HG03558 (cell line): Measurements from ENCODE around the gene BLOC1S1.

Experiments
- ATAC-seq: cut with Tn5 transposase; IDR thresholded peaks from one replicate; pipeline ENCODE4 v1.9.1; 2021; ENCODE audit warnings: moderate number of reproducible peaks; ENCODE audit not compliant: unreplicated experiment; ENCODE audit errors: extremely low read depth

Gene BLOC1S1

DNA sequence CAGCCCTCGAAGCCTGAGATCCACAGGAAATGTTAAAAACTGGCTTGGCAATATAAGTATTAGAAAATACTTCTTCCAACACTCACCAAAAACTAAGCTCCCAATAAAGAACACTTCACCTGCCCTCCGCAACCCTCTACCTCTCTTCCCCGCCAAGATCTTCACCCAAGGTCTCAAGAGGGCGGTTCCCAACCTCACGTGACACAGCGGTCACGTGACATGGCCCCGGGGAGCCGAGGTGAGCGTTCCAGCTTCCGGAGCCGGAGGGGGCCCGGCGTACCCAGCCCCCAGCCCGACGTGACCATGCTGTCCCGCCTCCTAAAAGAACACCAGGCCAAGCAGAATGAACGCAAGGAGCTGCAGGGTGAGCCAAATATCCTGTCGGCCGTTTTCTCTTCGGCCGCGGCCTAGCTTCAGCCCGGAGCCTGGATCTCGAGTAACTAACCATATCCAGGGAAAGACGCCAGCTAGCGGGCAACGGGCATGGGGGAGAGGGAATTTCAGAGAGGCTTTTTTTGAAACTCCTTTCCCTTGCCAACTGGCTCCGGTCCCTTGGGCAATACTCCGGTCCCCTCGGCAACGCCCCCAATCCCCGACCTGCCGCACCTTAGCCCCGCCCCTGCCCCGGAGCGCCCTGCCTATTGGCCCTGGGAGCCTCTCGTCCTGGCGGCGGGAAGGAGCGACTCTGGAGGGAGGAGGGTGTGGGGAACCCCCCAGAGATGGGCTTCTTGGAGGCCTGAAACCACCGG is at the start of gene BLOC1S1:
Gene BLOC1S1, plus strand, starts transcription at position 214 of the 749 bp plus-strand sequence. Its CDS starts 6 bp downstream, at position 220.
- peak; percentile 76 for ATAC-seq

DNA sequence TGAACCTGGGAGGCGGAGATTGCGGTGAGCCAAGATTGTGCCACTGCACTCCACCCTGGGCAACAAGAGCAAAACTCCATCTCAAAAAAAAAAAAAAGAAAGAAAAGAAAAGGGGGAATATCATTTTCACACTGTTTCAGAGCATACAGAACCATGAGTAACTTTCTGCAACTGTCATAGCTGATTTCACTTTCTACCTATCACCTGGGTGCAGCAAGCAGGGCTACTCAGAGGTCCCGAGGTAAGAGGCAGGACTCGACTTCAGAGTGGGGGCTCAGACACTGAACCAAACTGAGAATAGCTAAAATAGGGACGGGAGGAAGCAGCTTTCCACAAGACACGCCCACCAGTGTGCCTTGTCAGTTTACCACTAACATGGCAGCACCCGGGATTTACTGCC is 49.3 kb upstream of the BLOC1S1 start:
- ATAC-seq: no peak

- no peak for ATAC-seq
Observed at GRCh38 chr12:55670276-55670675, 45.6 kb upstream of the BLOC1S1 start.

GRCh38 chr12:55671746-55672145 is 44.1 kb upstream of the BLOC1S1 start:
- no peak for ATAC-seq

DNA sequence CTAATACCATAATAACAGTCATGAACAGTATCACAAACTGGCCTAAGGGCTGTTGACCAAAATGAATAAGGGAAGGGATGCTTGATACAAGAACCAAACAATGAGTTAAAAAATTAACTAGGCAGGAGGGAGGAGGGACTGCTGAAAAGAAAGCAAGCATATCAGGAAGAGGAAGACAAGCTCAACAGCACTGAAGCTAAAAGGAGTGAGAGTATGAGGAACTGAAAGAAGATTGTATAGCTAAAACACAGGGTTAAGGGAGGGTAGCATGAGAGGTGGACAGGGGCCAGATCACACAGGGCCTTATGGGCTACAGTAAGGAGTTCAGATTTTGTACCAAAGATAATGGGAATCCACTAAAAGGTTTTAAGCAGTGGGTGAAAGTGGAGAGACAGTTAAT is 42.2 kb upstream of the BLOC1S1 start:
- ATAC-seq: peak; percentile 96

GRCh38 chr12:55675666-55676065 is 40.2 kb upstream of the BLOC1S1 start:
- ATAC-seq: no peak

GRCh38 chr12:55676707-55677106 is 39.1 kb upstream of the BLOC1S1 start:
- ATAC-seq: no peak

DNA sequence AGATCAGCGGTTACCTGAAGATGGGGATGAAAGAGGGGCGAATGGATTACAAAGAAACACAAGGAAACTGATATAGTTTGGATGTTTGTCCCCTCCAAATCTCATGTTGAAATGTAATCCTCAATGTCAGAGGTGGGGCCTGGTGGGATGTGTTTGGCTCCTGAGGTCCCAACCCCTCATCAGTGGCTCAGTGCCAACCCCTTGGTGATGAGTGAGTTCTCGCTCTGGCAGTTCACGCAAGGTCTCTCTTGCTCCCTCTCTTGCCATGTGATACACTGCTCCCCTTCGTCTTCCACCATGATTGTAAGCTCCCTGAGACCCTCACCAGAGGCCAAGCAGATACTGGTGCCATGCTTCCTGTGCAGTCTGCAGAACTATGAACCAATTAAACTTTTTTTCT is 36.2 kb upstream of the BLOC1S1 start:
- ATAC-seq: no peak

DNA sequence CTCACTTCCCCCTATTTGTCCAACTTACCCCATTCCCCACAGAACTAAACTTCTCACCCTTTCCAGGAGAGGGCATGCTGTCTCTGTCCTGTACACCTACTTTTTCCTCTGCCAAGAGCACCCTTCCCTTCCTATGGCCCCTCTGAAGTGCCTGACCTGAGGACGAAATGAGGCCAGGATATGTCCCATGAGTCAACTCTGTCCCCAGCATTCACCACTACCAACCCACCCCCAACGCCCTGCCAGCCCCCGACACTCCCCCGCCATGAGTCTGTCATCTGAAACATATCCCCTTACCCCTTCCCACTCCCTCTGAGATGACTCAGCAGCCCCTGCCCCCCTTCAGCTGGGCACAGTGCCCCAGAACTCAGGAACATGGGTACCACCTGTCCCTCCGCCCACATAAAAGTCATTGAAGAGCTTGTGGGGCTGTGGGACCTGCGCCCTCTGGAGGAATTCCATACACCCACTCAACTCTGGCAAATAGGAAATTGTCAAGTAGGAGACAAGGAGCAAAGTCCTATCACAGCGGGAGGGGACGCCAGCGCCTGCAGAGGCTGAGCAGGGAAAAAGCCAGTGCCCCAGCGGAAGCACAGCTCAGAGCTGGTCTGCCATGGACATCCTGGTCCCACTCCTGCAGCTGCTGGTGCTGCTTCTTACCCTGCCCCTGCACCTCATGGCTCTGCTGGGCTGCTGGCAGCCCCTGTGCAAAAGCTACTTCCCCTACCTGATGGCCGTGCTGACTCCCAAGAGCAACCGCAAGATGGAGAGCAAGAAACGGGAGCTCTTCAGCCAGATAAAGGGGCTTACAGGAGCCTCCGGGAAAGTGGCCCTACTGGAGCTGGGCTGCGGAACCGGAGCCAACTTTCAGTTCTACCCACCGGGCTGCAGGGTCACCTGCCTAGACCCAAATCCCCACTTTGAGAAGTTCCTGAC is 34.4 kb upstream of the BLOC1S1 start:
- no peak for ATAC-seq

GRCh38 chr12:55682087-55682796 is 33.6 kb upstream of the BLOC1S1 start:
- ATAC-seq: no peak

GRCh38 chr12:55683676-55684075 is 32.2 kb upstream of the BLOC1S1 start:
- no peak for ATAC-seq

GRCh38 chr12:55684761-55685370 is 31.0 kb upstream of the BLOC1S1 start:
- no peak for ATAC-seq

GRCh38 chr12:55685671-55686070 is 30.2 kb upstream of the BLOC1S1 start:
- no peak for ATAC-seq

DNA sequence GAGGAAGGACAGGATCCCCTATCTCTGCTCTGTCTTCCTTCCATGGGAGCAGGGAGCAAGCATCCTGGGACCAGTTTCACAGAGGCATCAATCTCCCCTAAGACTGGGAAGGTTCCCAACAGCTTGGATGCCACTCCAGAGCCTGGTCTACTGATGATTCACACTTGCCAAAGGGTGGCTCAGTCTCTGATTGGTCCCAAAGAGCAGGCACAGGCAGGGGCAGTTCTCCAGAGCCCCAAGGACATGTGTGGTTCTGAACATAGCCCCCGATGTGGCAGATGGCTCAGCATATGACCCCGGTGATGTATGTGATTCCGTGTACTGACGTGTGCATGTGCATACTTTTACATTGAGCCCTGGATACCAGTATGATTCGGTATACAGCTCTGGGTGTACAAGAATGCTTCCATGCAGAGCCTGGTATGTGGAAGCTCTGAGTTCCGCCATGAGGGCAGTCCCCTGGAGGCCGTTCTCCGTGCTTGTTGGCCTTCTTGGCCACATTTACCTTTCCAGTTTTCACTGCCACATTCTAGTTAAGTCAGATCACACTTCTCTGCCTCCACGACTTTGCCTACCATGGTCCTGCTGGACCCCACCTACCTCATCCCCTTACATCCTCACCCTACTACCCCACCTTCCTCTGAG is 29.4 kb upstream of the BLOC1S1 start:
- no peak for ATAC-seq

DNA sequence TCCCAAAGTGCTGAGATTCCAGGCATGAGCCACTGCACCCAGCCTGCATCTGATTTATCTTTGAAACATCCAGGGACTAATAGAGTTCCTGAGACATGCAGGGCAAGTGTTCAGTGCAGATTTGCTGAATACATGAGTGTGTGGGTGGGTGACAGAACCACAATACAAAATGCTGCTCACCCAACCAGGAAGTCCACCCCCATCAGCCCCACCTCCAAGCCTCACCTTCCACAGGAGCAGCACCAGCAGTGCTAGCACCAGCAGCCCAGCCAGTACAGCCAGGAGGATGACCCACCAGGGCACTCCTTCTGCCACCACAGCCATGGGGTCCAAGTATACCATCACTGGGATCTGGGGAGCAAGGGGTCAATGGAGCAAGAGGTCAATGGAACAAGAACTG is 28.1 kb upstream of the BLOC1S1 start:
- no peak for ATAC-seq

- no peak for ATAC-seq
Observed at GRCh38 chr12:55688716-55689655, 26.9 kb upstream of the BLOC1S1 start.

DNA sequence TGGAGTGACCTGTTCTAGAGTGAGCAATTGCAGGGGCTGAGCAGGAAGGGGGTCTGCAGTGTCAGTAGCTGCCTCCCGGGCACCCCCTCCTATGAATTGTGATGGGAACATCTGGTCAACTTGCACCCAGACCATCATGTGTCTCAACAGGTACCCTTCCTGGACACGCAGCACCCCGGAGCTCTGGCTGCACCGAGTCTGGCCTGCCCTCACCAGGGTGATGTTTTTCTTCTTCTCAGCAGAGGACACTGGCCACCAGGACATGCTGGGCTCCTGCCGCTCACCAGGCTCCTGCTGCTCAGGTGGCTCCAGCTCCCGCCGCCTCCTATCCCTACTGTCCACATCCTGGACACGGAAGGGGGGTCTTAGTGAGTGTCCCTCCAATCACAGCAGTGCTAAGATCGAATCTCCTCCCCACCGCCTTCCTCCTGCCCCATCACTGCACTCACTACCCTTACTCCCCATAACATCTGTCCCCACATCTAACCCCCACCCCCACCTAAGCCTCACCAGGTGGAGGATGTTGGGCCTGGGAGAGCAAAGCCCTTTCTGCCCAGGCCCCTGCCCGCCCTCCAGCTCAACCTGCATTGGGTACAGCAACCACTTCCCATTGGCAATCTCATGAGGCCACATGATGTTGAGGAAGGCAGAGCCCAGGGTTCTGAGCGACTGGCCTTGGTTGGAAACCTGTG is 23.1 kb upstream of the BLOC1S1 start:
- no peak for ATAC-seq
